GM12878 (cell line): ENCODE measurements around the gene GNA14. TPM values are rescaled to one million over a fixed set of nuclear protein-coding genes. Genes with fewer than 3 reads are reported as not detected.

ENCODE experiments used
- ATAC-seq: fragments of 200-7000 bp; cut with Tn5 transposase; 3 replicates; pipeline ENCODE4 v1.9.1; 2020; ENCODE audit warnings: mild to moderate bottlenecking, moderate library complexity
- BruUV-seq: library from RNA; stranded (reverse); fragments of 400-500 nt; replicated peaks from 2 replicates; lab custom pipeline; 2021; lab: Mats Ljungman, UMichigan
- CTCF ChIA-PET: fragments of 300-600 bp; sonication (Branson Sonifier 250); formaldehyde crosslinking; extraction: SDS; loops from one replicate; lab custom pipeline; 2021; ENCODE audit warnings: inconsistent platforms; lab: Yijun Ruan, JAX
- POLR2A ChIA-PET: fragments of 350-600 bp; formaldehyde crosslinking; extraction: SDS; loops from one replicate; lab custom pipeline; 2021; ENCODE audit warnings: inconsistent platforms; lab: Charles Lee
- RAD21 ChIA-PET: fragments of 300-600 bp; sonication (Branson Sonifier 250); formaldehyde crosslinking; loops from one replicate; lab custom pipeline; 2023; ENCODE audit warnings: antibody characterized with exemption; ENCODE audit not compliant: unreplicated experiment; lab: Charles Lee
- SMC1A ChIA-PET: fragments of 300-600 bp; sonication (Branson Sonifier 250); formaldehyde crosslinking; loops from one replicate; lab custom pipeline; 2023; ENCODE audit not compliant: unreplicated experiment, uncharacterized antibody; lab: Charles Lee
- DNase-seq: peaks from one replicate; pipeline ENCODE4 v3.0.0-alpha.2; 2011; ENCODE audit warnings: low read depth, low spot score
- FAIRE-seq: peaks from 3 replicates; lab custom pipeline; 2011; peaks lifted over from hg19 to GRCh38; lab: Jason Lieb, UNC
- H2AFZ ChIP-seq: 2 replicates; pipeline ENCODE4 v1.6.0; 2011; ENCODE audit warnings: low read depth, low read length, control low read depth; ENCODE audit not compliant: control insufficient read depth
- H3K27ac ChIP-seq: 2 replicates; pipeline ENCODE4 v1.5.1; 2011; ENCODE audit warnings: control low read depth; ENCODE audit not compliant: control insufficient read depth, insufficient read depth
- H3K27me3 ChIP-seq, 2 experiments: replicated peaks in 1 of 2; 2 replicates each; pipeline versions ENCODE4 v1.6.0 to v1.6.1; 2011; ENCODE audit warnings: low read length in 1 of 2; ENCODE audit not compliant: control insufficient read depth in 2 of 2, insufficient read depth in 2 of 2
- H3K36me3 ChIP-seq, 2 experiments: 2 replicates each; pipeline ENCODE4 v1.5.1; 2011; ENCODE audit warnings: low read length in 1 of 2; ENCODE audit not compliant: control insufficient read depth in 2 of 2, insufficient read depth in 2 of 2
- H3K4me1 ChIP-seq: 2 replicates; pipeline ENCODE4 v1.6.1; 2011; ENCODE audit warnings: mild to moderate bottlenecking, low read length, moderate library complexity, mixed read lengths; ENCODE audit not compliant: control insufficient read depth, insufficient read depth
- H3K4me2 ChIP-seq: 2 replicates; pipeline ENCODE4 v1.6.0; 2011; ENCODE audit warnings: control low read depth; ENCODE audit not compliant: control insufficient read depth, insufficient read depth
- H3K4me3 ChIP-seq: fragments of 200-600 bp; sonication (generic); 2 replicates; pipeline ENCODE4 v1.5.1; 2016
- H3K79me2 ChIP-seq: 2 replicates; pipeline ENCODE4 v1.6.0; 2011; ENCODE audit warnings: low read length; ENCODE audit not compliant: control insufficient read depth, insufficient read depth
- H3K9ac ChIP-seq: 2 replicates; pipeline ENCODE4 v1.8.0; 2011; ENCODE audit warnings: low read length, control low read depth, mixed read lengths; ENCODE audit not compliant: control insufficient read depth, insufficient read depth
- H3K9me3 ChIP-seq: replicated peaks from 3 replicates; pipeline ENCODE4 v1.5.1; 2011; ENCODE audit warnings: mild to moderate bottlenecking, low read length; ENCODE audit not compliant: control insufficient read depth, insufficient read depth
- H4K20me1 ChIP-seq: 2 replicates; pipeline ENCODE4 v1.6.0; 2011; ENCODE audit not compliant: control insufficient read depth, insufficient read depth
- CBFB ChIP-seq: IDR thresholded peaks from 2 replicates; pipeline ENCODE4 v1.6.1; 2016; ENCODE audit warnings: antibody characterized with exemption, low read depth
- EGR1 ChIP-seq, 2 experiments: IDR thresholded peaks; 1 replicate in 1 of 2; 2 replicates in 1 of 2; pipeline ENCODE4 v1.6.1; 2011 to 2012; ENCODE audit warnings: low read depth in 2 of 2, low read length in 2 of 2, borderline replicate concordance in 1 of 2, mild to moderate bottlenecking in 1 of 2, moderate library complexity in 1 of 2
- MYB ChIP-seq: fragments of 150-350 bp; IDR thresholded peaks from 2 replicates; pipeline ENCODE4 v1.6.1; 2014; ENCODE audit warnings: mild to moderate bottlenecking, low read depth, low read length, borderline replicate concordance
- RAD51 ChIP-seq: fragments of 450-650 bp; IDR thresholded peaks from 2 replicates; pipeline ENCODE4 v1.6.1; 2016; ENCODE audit warnings: moderate library complexity, mild to moderate bottlenecking, inconsistent platforms
- SIX5 ChIP-seq: IDR thresholded peaks from 2 replicates; pipeline ENCODE4 v1.6.1; 2011; ENCODE audit warnings: mild to moderate bottlenecking, low read depth, low read length, moderate library complexity; ENCODE audit not compliant: severe bottlenecking
- SKIL ChIP-seq: fragments of 450-650 bp; IDR thresholded peaks from 2 replicates; pipeline ENCODE4 v1.6.1; 2017; ENCODE audit warnings: mild to moderate bottlenecking, low read depth, inconsistent platforms; ENCODE audit not compliant: poor library complexity, severe bottlenecking
- SMC3 ChIP-seq: IDR thresholded peaks from 2 replicates; pipeline ENCODE4 v1.6.1; 2011; ENCODE audit warnings: low read length, improper control_type of control experiment, borderline replicate concordance
- SREBF1 ChIP-seq: IDR thresholded peaks from 2 replicates; pipeline ENCODE4 v1.6.1; 2012; ENCODE audit warnings: mild to moderate bottlenecking, low read length
- SUZ12 ChIP-seq: fragments of 200-600 bp; sonication (generic); IDR thresholded peaks from one replicate; pipeline ENCODE4 v1.6.1; 2018; ENCODE audit warnings: antibody characterized with exemption, mild to moderate bottlenecking; ENCODE audit not compliant: unreplicated experiment
- TBL1XR1 ChIP-seq: IDR thresholded peaks from 2 replicates; pipeline ENCODE4 v1.6.1; 2012; ENCODE audit warnings: low read depth, low read length, improper control_type of control experiment
- ZNF24 ChIP-seq: fragments of 450-650 bp; IDR thresholded peaks from 2 replicates; pipeline ENCODE4 v1.6.1; 2017; ENCODE audit warnings: antibody characterized with exemption, mild to moderate bottlenecking
- WGBS: methylation state at CpG from one replicate; pipeline ENCODE4 v1.1.6; 2016; ENCODE audit warnings: low lambda C conversion rate; ENCODE audit not compliant: insufficient replicate concordance, insufficient coverage; ENCODE audit errors: missing lambda C conversion rate; 5-methylcytosine and 5-hydroxymethylcytosine counted together
- in situ Hi-C: fragments of 300-500 bp; cut with MboI; formaldehyde crosslinking; loops from 9 replicates; pipeline ENCODE4 v1.14.3; 2018; ENCODE audit warnings: mixed read lengths
- intact Hi-C: fragments of 100-400 bp; cut with micrococcal nuclease; formaldehyde crosslinking; loops from one replicate; pipeline ENCODE4 v1.14.2; 2022; ENCODE audit not compliant: unreplicated experiment
- polyA plus RNA-seq, 11 experiments: library from polyadenylated mRNA; depleted of rRNA in 4 of 11; unstranded in 6 of 11; stranded (reverse) in 5 of 11; fragments of >200 nt; fragmentation: Nextera tagmentation in 4 of 11; fragmentation: Illumina TruSeq in 1 of 11; extraction: Ambion mirVana in 4 of 11; extraction: Trizol in 1 of 11; gene quantifications; 1 replicate in 1 of 11; 2 replicates in 10 of 11; pipeline versions ENCODE4 v1.2.1 to v1.2.3, GENCODE V29; 2011 to 2016; ENCODE audit warnings: inconsistent platforms in 2 of 11, missing spikeins in 2 of 11, low read depth in 1 of 11
- total RNA-seq, 4 experiments: library from RNA; depleted of rRNA in 3 of 4; stranded (reverse); fragments of >200 nt in 3 of 4; fragmentation: Illumina TruSeq in 1 of 4; extraction: Trizol in 1 of 4; gene quantifications; 2 replicates each; pipeline versions ENCODE4 v1.2.1 to v1.2.3, GENCODE V29; 2013 to 2021
- TF ChIP-seq, protein P1 (sequence below): IDR thresholded peaks from 2 replicates; pipeline ENCODE4 v1.6.1; 2012; ENCODE audit warnings: low read depth, low read length, improper control_type of control experiment
- TF ChIP-seq, protein P2 (sequence below): fragments of 450-650 bp; formaldehyde crosslinking; IDR thresholded peaks from 2 replicates; pipeline ENCODE4 v1.4.0; 2020; ENCODE audit warnings: mild to moderate bottlenecking, moderate library complexity
- TF ChIP-seq, protein P3 (sequence below): fragments of 450-650 bp; conservative IDR thresholded peaks from 2 replicates; pipeline ENCODE4 v1.6.1; 2017; ENCODE audit warnings: mild to moderate bottlenecking, moderate library complexity

GNA14 gene
- total and polyA plus RNA-seq, 10 of the 15 experiments (the other 5 are each of a cell fraction or from before 2014, with no cell fraction given): 0.17 TPM; not detected in 9

- Histone ChIP-seq H4K20me1 (no peaks in the 10 kb centered on the region), H3K4me2 (no peak overlapping the region), H3K36me3 (no peaks in the 10 kb centered on the region), H3K4me3 (no peak overlapping the region), H3K27me3 (peaks cover 0 to 3% of the 10 kb centered on the region in 2 experiments; a peak in 1 of 4 replicates), H3K9me3 (no peaks in the 10 kb centered on the region), H3K79me2 (no peaks in the 10 kb centered on the region), H2AFZ (no peak overlapping the region), H3K4me1 (no peaks in the 10 kb centered on the region), H3K27ac (no peak overlapping the region), H3K9ac (no peak overlapping the region)
- ChIA-PET RAD21 (no interaction called here), SMC1A (no interaction called here), CTCF (no interaction called here), POLR2A (no interaction called here)
- WGBS: 35% methylated on average over 83 of the region's 83 CpGs
- no TSS peak for BruUV-seq
- intact Hi-C loops (no loop called here), in situ Hi-C loops (no loop called here)
- FAIRE-seq (no peak), DNase-seq (no peak), ATAC-seq (no peak)
- TF ChIP-seq, protein P1, sequence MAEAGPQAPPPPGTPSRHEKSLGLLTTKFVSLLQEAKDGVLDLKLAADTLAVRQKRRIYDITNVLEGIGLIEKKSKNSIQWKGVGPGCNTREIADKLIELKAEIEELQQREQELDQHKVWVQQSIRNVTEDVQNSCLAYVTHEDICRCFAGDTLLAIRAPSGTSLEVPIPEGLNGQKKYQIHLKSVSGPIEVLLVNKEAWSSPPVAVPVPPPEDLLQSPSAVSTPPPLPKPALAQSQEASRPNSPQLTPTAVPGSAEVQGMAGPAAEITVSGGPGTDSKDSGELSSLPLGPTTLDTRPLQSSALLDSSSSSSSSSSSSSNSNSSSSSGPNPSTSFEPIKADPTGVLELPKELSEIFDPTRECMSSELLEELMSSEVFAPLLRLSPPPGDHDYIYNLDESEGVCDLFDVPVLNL: no peak
- TF ChIP-seq, protein P2, sequence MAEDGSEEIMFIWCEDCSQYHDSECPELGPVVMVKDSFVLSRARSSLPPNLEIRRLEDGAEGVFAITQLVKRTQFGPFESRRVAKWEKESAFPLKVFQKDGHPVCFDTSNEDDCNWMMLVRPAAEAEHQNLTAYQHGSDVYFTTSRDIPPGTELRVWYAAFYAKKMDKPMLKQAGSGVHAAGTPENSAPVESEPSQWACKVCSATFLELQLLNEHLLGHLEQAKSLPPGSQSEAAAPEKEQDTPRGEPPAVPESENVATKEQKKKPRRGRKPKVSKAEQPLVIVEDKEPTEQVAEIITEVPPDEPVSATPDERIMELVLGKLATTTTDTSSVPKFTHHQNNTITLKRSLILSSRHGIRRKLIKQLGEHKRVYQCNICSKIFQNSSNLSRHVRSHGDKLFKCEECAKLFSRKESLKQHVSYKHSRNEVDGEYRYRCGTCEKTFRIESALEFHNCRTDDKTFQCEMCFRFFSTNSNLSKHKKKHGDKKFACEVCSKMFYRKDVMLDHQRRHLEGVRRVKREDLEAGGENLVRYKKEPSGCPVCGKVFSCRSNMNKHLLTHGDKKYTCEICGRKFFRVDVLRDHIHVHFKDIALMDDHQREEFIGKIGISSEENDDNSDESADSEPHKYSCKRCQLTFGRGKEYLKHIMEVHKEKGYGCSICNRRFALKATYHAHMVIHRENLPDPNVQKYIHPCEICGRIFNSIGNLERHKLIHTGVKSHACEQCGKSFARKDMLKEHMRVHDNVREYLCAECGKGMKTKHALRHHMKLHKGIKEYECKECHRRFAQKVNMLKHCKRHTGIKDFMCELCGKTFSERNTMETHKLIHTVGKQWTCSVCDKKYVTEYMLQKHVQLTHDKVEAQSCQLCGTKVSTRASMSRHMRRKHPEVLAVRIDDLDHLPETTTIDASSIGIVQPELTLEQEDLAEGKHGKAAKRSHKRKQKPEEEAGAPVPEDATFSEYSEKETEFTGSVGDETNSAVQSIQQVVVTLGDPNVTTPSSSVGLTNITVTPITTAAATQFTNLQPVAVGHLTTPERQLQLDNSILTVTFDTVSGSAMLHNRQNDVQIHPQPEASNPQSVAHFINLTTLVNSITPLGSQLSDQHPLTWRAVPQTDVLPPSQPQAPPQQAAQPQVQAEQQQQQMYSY: no peak
- no peak for TF ChIP-seq SMC3
- TF ChIP-seq, protein P3, sequence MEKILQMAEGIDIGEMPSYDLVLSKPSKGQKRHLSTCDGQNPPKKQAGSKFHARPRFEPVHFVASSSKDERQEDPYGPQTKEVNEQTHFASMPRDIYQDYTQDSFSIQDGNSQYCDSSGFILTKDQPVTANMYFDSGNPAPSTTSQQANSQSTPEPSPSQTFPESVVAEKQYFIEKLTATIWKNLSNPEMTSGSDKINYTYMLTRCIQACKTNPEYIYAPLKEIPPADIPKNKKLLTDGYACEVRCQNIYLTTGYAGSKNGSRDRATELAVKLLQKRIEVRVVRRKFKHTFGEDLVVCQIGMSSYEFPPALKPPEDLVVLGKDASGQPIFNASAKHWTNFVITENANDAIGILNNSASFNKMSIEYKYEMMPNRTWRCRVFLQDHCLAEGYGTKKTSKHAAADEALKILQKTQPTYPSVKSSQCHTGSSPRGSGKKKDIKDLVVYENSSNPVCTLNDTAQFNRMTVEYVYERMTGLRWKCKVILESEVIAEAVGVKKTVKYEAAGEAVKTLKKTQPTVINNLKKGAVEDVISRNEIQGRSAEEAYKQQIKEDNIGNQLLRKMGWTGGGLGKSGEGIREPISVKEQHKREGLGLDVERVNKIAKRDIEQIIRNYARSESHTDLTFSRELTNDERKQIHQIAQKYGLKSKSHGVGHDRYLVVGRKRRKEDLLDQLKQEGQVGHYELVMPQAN: no peak
- TF ChIP-seq TBL1XR1: no peak
- TF ChIP-seq RAD51: no peak
- TF ChIP-seq EGR1 (IDR thresholded peaks at IDR 0.05; ENCODE audit: borderline replicate concordance in 1 of 2, low read depth in 2 of 2, low read length in 2 of 2): no peak
- no peak for TF ChIP-seq SIX5
- no peak for TF ChIP-seq SKIL
- TF ChIP-seq SUZ12: no peak
- TF ChIP-seq ZNF24: no peak
- TF ChIP-seq CBFB: no peak
- no peak for TF ChIP-seq SREBF1
- no peak for TF ChIP-seq MYB
These were observed 572 bp downstream of the GNA14 start for GRCh38 chr9:77647267-77648233.
